GM19438 (cell line): Measurements from ENCODE around the gene MTURN.
"Not testable (repeated sequence)": the region's sequence is repeated elsewhere in the genome, so short reads cannot be mapped to it uniquely, and the experiment has no call there.

Experiments used
- ATAC-seq: cut with Tn5 transposase; IDR thresholded peaks from one replicate; pipeline ENCODE4 v1.9.1; 2021; ENCODE audit warnings: low read depth; ENCODE audit not compliant: unreplicated experiment

The MTURN gene

GRCh38 chr7:30176463-30177109 lies 41.8 kb downstream of the MTURN start:
- ATAC-seq, result no peak

DNA sequence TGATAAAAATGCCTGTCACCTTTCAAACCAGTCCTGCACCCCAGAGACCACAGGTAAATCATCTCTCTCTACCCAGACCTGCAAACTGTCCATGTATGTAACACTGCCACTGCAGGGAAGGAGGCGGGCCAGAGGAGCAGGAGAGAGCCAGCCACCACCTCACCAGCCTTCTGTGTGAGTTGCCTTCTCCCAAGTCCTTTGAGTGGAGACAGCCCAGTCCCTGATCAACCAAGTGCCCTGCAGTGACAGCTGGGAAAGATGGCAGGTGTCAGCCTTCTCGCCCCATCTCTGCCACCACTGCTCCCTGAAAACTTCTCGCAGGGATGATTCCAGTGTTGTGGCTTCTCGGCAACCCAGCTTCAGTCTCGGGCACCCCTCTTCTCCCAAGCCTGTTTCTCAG lies 42.4 kb downstream of the MTURN start:
- ATAC-seq, result no peak

- no peak for ATAC-seq
These were observed 43.2 kb downstream of the MTURN start for GRCh38 chr7:30177965-30178364.

DNA sequence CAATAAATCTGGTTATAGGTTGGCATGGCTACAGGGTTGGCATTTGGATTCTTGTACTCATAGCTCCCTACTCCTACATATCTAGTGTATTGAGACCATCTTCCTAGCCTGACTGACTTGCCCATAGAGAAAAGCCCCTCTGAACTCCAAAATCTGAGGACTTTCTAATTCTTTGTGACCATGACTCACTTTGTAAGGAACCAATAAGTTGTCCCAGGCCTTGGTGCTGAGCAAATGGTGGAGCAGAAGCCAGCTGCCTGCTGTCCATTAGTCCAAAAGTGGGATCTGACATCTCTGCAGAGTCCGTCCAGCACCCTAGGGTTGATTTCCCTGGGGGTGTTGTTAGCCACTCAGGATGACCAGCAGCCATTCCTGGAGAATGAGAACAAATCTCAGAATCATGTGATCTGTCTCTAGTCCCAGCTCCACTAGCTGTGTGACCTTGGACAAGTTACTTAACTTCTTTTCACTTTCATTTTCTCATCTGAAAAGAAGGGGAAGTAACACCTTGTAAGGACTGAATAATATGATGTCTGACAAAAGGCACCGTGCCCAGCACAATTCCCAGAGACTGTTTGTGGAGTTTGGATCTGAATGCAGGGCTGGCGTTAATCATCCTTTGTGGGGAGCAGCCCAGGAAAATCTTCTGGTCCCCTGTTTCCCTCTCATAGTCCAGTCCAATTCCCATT lies 44.1 kb downstream of the MTURN start:
- peak; percentile 91 for ATAC-seq

- no peak for ATAC-seq
These were observed 45.9 kb downstream of the MTURN start for GRCh38 chr7:30180718-30181117.

- no peak for ATAC-seq
These were observed 46.4 kb downstream of the MTURN start for GRCh38 chr7:30181211-30181610.

- no peak for ATAC-seq
These were observed 47.1 kb downstream of the MTURN start for GRCh38 chr7:30181736-30182522.

- no peak for ATAC-seq
These were observed 48.0 kb downstream of the MTURN start for GRCh38 chr7:30182814-30183213.

GRCh38 chr7:30183749-30184369 lies 49.1 kb downstream of the MTURN start:
- ATAC-seq, result no peak

DNA sequence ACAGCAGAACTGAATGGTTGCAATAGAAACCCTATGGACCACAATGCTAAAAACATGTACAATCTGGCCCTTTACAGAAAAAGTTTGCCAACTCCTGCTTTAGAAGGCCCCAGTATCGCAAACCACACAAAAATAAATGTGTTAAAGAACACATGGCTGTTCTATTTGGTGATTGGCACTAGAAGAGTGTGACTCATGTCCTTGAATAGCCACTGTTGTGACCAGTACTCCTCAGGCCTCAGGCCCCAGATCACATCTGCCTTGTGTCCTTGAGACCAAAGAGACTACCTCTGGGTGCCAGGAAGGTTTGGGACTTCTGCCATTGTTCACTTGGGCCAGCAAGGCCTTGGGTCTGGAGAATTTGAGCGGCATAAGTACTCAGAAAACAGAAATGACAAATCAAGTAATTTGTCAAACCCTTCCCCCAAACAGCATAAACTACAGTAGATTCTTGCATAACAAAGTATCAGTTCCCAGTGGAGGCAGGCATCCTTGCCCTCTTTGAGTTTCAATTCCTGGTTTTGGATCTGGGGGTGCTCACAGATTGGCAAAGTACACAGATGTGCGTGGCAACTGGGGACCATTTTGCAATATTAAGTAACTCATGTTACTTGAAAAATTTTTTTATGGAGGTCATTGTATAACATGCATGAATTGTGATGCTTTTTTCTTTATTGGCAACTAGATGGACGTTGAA lies 50.2 kb downstream of the MTURN start:
- no peak for ATAC-seq

DNA sequence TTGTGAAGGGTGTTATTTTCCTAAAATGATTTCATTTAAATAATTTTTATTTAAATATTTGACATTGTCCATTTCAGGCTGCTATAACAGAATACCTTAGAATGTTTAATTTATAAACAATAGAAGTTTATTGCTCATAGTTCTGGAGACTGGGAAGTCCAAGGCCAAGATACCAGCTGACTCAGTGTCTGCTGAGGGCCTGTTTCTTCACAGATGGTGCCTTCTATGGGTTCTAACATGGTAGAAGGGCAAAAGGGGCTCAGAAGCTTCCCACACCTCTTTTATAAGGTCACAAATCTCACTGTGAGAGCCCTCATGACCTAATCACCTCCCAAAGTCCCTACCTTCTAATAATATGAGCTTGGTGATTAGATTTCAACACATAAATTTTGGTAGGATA lies 50.7 kb downstream of the MTURN start:
- no peak for ATAC-seq

GRCh38 chr7:30186725-30187124 lies 51.9 kb downstream of the MTURN start:
- ATAC-seq, result no peak

DNA sequence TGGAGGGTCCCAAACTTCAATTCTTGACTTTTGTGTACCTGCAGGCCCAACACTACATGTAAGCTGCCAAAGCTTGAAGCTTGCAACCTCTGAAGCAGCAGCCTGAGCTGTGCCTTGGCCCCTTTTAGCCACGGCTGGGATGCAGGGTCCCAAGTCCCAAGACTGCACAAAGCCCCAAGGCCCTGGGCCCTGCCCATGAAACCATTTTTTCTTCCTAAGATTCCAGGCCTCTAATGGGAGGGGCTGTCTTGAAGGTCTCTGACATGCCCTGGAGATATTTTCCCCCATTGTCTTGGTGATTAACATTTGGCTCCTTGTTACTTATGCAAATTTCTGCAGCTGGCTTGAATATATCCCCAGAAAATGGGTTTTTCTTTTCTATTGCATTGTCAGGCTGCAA lies 52.7 kb downstream of the MTURN start:
- ATAC-seq, result no peak

DNA sequence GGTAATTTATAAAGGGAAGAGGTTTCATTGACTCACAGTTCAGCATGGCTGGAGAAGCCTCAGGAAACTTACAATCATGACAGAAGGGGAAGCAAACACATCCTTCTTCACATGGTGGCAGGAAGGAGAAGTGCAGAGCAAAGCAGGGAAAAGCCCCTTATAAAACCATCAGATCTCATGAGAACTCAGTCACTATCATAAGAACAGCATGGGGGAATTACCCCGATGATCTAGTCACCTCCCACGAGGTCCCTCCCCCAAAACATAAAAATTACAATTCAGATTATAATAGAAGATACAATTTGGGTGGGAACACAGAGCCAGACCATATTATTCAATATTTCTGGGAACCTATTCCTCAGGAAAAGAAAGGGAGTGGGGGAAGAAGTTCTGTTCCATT lies 53.6 kb downstream of the MTURN start:
- not testable (repeated sequence) for ATAC-seq

DNA sequence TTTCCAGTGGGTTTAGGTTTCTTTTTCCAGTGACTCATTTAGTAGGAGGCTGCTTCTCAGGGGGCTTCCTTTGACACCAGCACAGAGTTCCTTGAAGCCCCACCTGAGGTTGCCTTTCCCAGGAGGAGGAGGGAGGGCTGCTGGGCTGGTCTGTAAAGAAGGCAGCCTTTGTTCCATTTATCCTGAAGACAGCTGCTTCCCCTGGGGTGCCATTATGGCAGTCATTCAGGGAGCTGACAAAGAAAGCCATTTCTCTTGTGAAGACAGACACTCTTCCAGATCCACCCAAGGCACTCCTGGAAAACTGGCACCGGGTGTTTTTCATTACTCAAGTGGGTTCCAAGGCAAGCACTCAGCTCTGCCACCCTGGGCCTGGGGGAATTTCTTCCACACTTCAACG lies 54.0 kb downstream of the MTURN start:
- ATAC-seq, result no peak

DNA sequence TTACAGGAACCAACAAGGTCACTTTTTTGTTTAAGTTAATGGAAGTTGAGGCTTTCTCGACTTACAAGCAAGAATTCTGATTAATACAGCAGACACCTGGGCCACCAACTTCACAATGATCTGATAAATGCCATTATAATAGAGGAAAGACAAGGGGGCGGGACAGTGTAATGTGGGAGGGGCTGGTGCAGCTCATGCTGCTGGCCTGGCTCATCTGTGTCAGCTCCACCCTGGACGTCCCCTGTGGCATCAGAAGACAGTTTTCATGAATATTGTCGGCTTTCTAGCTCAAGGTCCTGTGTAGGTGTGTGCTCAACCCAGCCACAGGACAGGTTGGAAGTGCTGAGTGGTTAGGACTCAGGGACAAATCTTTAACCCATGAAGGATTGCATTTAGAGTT lies 57.0 kb downstream of the MTURN start:
- no peak for ATAC-seq

- no peak for ATAC-seq
These were observed 58.7 kb downstream of the MTURN start for GRCh38 chr7:30193336-30193943.

DNA sequence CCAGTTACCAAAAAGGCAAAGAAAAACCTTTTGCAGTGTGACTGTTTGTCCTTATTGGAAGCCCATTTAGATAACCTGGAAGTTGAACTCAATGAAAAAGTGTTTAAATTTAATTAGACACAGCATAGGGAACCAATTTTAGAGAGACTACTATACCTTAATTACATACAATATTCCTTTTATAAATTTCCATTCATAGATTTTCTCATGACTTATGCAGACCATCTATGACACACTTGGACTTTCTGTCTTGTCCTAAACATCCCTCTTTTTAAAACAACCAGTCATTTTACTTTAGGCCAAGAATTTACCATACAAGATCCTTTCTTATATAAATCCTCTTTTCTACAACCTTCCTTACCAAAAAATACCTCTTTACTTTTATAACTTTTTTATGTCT lies 61.6 kb downstream of the MTURN start:
- no peak for ATAC-seq

GRCh38 chr7:30197438-30197837 lies 62.7 kb downstream of the MTURN start:
- no peak for ATAC-seq

DNA sequence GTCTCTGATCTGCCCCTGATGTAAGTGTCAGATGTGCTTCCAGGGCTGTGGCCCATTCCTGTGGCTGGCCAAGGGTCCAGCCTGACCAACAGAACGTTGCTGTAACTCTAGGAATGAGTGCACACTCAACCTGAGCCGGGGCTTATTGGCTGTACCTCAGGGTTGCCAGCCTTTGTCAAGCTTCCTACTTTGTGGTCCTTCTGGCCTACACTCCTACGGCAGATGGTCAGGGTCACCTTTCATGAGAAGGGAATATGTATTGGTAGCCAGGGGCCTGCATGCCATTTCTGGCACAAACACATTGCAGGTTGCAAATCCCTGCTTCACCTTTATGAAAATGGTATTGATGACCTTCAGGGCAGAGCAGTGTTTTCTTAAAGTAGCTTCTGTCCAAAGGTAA lies 64.5 kb downstream of the MTURN start:
- ATAC-seq, result no peak
